HG02759 (cell line): ENCODE data around the gene CPED1.
A peak's percentile ranks its signal among the peaks of the same experiment; 100 is the strongest.
"Not testable (repeated sequence)": the region's sequence is repeated elsewhere in the genome, so short reads cannot be mapped to it uniquely, and the experiment has no call there.

Experiments
- ATAC-seq: cut with Tn5 transposase; IDR thresholded peaks from one replicate; pipeline ENCODE4 v1.9.1; 2021; ENCODE audit warnings: mild to moderate bottlenecking, moderate library complexity; ENCODE audit not compliant: unreplicated experiment

Gene CPED1

DNA sequence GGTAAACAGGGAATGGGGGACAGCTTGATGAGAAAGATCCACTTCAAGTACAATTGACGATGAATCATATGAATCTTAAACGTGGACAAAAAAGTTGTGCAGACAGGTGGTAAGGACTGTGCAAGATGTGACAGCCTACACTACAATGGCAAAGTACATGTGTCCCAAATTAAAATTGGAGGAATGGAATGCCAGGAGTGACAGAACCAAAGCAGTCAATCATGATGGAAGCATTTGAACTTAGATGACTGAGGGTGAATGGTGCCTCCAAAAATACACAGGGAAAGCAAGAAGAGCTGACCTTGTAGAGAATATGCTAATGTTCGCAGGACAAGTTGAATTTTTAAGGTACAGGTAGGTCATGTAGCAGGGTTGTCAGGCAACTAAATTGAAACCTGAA lies 189.9 kb downstream of the CPED1 start:
- no peak for ATAC-seq

- ATAC-seq = peak; percentile 50
These were observed 190.5 kb downstream of the CPED1 start for GRCh38 chr7:121178869-121179497.

DNA sequence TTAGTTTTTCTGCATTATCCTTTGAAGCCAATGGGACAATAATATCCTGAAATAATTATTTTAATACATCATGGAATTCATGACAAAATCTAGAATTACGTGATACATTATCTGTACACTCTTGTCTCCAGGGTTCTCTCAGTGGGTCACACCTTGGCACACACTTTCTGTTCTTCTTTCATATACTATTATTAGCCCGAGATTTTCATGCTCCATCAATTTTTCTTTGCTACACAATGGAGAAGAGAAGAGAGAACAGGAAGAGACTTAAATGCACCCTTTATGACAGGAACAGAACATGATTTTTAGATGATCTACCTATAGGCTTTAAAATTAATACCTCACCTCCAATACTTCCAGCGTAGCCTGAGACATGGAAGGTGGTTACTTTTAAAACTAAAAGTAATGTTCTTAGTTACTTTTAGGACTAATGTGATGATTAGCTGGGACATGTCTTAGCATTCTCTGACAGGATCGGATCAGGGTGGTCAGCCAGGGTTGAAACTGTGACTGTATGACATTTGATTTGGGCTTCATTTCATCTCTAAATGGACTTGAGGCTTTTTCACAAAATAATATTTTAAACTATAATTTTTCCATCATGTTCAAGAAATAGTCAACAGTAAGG lies 192.0 kb downstream of the CPED1 start:
- ATAC-seq = peak; percentile 92

- ATAC-seq = no peak
These were observed 192.8 kb downstream of the CPED1 start for GRCh38 chr7:121181357-121181756.

GRCh38 chr7:121182281-121182680 lies 193.8 kb downstream of the CPED1 start:
- no peak for ATAC-seq

- ATAC-seq = no peak
These were observed 194.4 kb downstream of the CPED1 start for GRCh38 chr7:121182902-121183301.

- ATAC-seq = not testable (repeated sequence)
These were observed 195.4 kb downstream of the CPED1 start for GRCh38 chr7:121183883-121184282.

DNA sequence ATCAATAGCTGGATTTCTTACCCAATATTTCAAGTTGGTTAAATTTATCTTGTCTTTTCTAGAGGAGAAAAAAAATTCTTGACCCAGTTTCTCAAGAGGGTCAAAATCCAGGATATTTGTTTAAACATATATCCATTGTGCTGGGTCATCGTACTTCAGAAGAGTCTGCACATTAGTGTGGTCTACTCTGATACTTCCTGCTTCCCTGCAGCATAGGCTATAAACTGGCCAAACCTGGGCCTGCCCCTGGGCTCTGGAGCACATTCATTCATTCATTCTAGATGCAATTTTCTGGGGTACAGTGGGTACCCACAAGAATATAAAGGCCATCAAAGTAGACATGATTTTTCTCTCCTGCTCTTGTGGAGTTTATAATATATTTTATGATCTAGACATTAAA lies 198.2 kb downstream of the CPED1 start:
- ATAC-seq = no peak

GRCh38 chr7:121187222-121187621 lies 198.7 kb downstream of the CPED1 start:
- peak; percentile 67 for ATAC-seq

DNA sequence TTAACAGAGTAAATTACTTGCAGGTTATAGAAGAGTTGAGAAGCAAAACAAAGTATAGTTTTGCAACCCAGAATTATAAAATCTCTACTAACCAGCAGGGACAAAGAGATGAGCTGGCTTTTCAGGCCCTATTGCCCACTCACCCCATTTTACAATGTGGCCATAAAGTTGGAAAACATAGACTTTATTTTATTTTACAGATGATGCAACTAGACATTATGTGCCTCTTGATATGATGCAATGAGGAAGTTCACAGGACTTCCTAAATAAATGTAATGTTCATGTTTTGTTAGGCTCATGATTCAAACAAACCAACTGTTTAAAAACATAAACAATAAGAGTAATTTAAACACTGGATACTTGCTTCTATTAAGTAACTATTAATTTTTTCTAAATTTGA lies 199.2 kb downstream of the CPED1 start:
- no peak for ATAC-seq

DNA sequence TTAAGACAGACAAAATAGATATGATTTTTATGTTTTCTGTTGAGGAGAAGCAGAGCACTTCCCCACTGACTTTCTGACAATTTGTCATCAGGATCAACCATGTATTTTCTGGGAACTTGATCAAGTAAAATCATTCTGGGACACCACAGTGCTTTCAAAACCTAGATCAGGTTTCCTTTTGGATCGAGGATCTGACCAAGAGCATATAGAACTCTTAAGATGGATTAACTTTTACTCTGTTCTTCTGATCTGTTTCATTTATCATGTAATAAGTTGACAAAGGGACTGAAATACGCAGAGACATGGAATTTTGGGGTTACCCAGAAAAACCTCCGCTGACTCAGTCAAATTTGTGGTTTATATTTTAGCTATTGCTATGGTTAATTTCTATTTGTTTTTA lies 204.3 kb downstream of the CPED1 start:
- no peak for ATAC-seq

DNA sequence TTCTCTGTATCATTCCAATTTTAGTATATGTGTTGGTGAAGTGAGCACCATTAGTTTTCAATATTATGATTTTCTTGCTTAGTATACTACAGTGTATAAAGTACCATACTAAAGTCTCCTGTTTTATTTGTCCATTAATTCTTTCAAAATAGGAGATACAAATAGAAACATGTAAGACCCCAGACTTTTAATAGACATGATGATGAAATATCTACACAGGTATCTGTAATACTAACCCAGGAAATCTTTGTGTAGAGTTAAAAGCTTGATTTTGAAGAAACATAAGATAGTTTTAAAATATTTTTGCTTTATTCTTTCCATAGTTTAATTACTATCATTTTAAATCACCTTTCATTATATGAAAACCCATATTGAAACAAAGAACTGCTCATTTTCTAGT lies 206.5 kb downstream of the CPED1 start:
- ATAC-seq = no peak

DNA sequence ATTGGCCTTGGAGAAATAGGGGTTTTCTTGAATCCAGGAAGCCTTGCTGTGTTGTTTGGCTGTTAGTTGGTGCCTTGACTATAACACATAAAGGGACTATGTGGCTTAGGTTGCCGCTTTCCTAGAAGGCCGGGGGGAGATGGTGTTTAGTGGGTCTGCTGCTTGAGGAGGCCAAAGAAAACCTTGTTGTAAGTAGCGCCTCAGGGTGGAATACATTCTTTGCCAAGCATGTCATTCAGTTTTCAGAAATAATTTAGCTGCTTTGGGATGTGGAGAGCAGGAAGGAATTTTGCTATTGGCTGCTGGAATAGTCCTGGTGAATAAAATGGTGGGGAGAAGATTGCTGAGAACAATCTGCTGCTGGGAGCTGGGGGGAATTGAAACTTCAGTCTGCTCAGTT lies 207.4 kb downstream of the CPED1 start:
- ATAC-seq = no peak

DNA sequence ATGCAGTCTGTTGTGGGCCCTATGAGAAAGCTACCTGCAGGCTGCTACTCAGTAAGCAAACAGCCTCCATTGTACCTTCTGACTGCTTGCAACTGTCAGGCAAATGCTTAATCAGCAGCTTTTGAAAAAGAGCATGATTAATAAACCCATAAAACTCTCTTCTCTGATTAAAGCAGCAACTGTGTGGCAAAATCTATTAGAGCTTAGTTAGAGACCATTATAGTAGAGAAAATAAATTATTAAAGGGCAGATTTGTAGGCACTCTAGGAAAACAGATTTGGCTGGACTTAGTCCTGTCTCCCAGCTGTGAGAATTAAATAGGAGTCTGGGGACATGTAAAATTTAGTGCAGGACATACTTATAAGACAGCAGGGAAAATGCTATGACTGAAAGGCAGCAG lies 207.8 kb downstream of the CPED1 start:
- no peak for ATAC-seq

GRCh38 chr7:121197455-121197854 lies 208.9 kb downstream of the CPED1 start:
- ATAC-seq = no peak

- no peak for ATAC-seq
These were observed 210.0 kb downstream of the CPED1 start for GRCh38 chr7:121198502-121198901.

GRCh38 chr7:121202125-121202524 lies 213.6 kb downstream of the CPED1 start:
- ATAC-seq = no peak

DNA sequence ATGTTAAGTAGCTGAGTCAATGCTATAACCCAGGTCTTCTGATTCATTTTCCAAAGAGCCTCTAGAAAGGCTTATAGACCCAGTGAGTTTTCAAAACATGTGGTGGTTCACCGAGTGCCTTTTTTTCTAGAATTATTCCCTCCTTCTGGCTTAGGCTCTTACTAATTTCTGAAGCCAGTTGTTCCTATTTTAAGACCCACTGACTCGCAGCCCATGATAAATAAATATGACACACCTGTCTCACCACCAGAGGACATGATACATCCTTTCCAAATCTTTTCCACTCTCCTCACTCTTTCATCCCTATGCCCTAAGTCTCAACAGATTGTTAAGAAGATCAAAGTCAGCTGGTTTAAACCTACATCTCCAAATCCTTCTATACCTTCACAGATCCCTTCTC lies 214.3 kb downstream of the CPED1 start:
- no peak for ATAC-seq

- ATAC-seq = no peak
These were observed 216.0 kb downstream of the CPED1 start for GRCh38 chr7:121204537-121204936.

- no peak for ATAC-seq
These were observed 217.3 kb downstream of the CPED1 start for GRCh38 chr7:121205777-121206176.

DNA sequence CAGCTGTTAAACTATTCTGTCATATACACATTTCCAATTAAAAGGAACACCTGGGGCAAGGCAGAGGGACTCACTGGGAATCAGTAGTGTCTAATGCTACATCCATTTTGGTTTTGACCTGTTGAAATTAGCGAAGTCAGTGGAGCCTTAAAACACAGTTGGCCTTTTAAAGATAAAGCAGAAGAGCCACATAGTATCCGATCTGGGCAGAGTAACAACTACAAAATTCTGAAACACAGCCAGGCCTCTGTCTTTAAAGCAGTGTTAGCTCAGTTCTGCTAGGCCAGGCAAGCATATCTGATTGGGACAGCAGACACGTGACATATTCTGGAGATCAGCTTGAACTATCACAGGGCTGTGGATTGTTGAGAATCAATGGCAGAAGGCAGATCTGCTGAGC lies 222.7 kb downstream of the CPED1 start:
- ATAC-seq = no peak

DNA sequence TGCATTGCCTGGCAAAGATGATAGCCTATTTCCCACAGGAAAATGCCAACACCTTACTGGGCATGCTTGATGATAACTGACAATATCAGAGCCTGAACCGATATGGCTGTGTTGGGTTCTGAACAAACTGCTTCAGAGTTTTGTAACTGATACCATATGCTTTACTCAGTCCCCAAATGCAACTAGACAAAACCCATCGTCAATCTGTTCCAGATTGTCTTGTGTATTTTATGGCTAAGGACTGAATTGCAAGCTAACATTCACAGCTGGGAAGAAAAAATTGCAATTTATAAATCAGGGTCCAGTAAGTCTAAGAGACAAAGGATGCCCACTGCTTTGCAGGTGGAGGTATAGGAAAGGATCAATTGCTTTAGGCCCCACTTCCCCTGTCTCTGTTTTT lies 223.5 kb downstream of the CPED1 start:
- no peak for ATAC-seq

DNA sequence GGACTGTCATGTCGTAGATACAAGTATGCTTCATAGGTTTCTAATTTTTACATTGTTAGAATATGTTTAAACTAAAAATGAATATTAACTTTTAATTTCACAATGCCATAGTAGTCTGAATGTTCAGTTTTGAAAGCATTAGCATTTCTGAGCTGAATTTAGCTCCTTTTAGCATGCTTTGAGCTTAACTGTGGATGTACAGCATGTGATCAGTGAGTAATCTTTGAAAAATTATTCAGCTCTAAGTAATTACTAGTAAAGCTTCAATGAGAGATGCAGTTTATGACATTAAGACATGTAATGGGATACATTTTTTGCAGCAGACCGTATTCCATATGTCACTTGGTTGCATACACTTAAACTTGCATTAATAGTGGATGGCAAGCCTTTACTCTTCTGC lies 226.1 kb downstream of the CPED1 start:
- ATAC-seq = no peak
